ENCODE data around the gene PDE1A. TPM values are rescaled to one million over a fixed set of nuclear protein-coding genes. Genes with fewer than 3 reads are reported as not detected.

The PDE1A gene
- polyA plus RNA-seq, 2 of the 4 experiments (the other 2 are of a cell fraction), result 0.28 to 3.2 TPM

GRCh38 chr2:182463760-182464159 is 36.9 kb upstream of the PDE1A start (continued):
- no peak for TF ChIP-seq ATOH8 (CRISPR knock-in tag; IDR thresholded peaks at IDR 0.05; ENCODE audit: low read depth)
- TF ChIP-seq ZSCAN20 (CRISPR knock-in tag; IDR thresholded peaks at IDR 0.05), result no peak
- no peak for TF ChIP-seq MAFK (IDR thresholded peaks at IDR 0.05; ENCODE audit: partially characterized antibody)
- no peak for TF ChIP-seq ZNF302 (CRISPR knock-in tag; IDR thresholded peaks at IDR 0.05)
- TF ChIP-seq EP300 (IDR thresholded peaks at IDR 0.05), result no peak
- no peak for TF ChIP-seq HOXB13 (CRISPR knock-in tag; IDR thresholded peaks at IDR 0.05; ENCODE audit: low read depth)
- no peak for TF ChIP-seq POLR2AphosphoS2 (conservative IDR thresholded peaks at IDR 0.05; ENCODE audit: low read length)

GRCh38 chr2:182456784-182457183 is 29.9 kb upstream of the PDE1A start:
- 55% methylated on average over 4 of the region's 4 CpGs for WGBS (ENCODE audit: missing lambda C conversion rate)
- Histone ChIP-seq H3K4me1 (no peaks in the 10 kb centered on the region), H3K4me3 (no peak overlapping the region), H3K4me2 (no peak overlapping the region), H3K27ac (no peak overlapping the region), H3K9me3 (no peaks in the 10 kb centered on the region)
- no peak for FAIRE-seq
- ATAC-seq, result no peak
- TF ChIP-seq GATA3 (IDR thresholded peaks at IDR 0.05; ENCODE audit: borderline replicate concordance) (no peak), ZFP36 (IDR thresholded peaks at IDR 0.05; ENCODE audit: borderline replicate concordance, partially characterized antibody) (no peak), REST (IDR thresholded peaks at IDR 0.05) (no peak), CTCF (IDR thresholded peaks at IDR 0.05) (no peak), KDM5A (IDR thresholded peaks at IDR 0.05) (no peak), JUNB (IDR thresholded peaks at IDR 0.05) (no peak), EHMT2 (IDR thresholded peaks at IDR 0.05; ENCODE audit: low read depth) (no peak), POLR2A (IDR thresholded peaks at IDR 0.05; ENCODE audit: low read length) (no peak), HMGXB4 (CRISPR knock-in tag; IDR thresholded peaks at IDR 0.05; ENCODE audit: borderline replicate concordance) (no peak), CBX8 (IDR thresholded peaks at IDR 0.05) (no peak), CEBPB (IDR thresholded peaks at IDR 0.05) (no peak), RAD21 (conservative IDR thresholded peaks at IDR 0.05 in 1 of 2, IDR thresholded peaks at IDR 0.05 in 1 of 2) (no peak)
- POLR2A ChIA-PET, result no interaction called here
- CTCF ChIA-PET, result no interaction called here
- no peak for DNase-seq (ENCODE audit: low read depth in 1 of 2, low spot score in 1 of 2)

Data from A549 (cell line).